Sciatic nerve (tissue), 2 donors: ENCODE measurements around the gene ADARB2. TPM values are rescaled to one million over a fixed set of nuclear protein-coding genes. Genes with fewer than 3 reads are reported as not detected.
A peak's percentile ranks its signal among the peaks of the same experiment; 100 is the strongest.

Source experiments
- ATAC-seq: fragments of 200-7000 bp; cut with Tn5 transposase; one replicate; pipeline ENCODE4 v1.9.1; 2020; ENCODE audit warnings: mild to moderate bottlenecking, moderate library complexity
- DNase-seq: peaks from one replicate; pipeline ENCODE4 v3.0.0-alpha.2; 2020; ENCODE audit warnings: low spot score
- intact Hi-C: fragments of 100-400 bp; cut with DNase I; formaldehyde crosslinking; loops from one replicate; pipeline ENCODE4 v1.14.2; 2022
- total RNA-seq: library from RNA; stranded (reverse); fragmentation: NEBNext Ultra II Directional; extraction: Animal tissue kit (Norgen Biotek cat#: 25700); gene quantifications from one replicate; pipeline ENCODE4 v1.2.1, GENCODE V29; 2021
- donor health status: DM: no; HTN: no; CAD: no.
- donor health status: DM: no; HTN: no; CAD: no.

The ADARB2 gene
- total RNA-seq, 1 donor from 2014 or later = 1.9 TPM

GRCh38 chr10:1316809-1317143 is 420.5 kb downstream of the ADARB2 start:
- DNase-seq (no peak), ATAC-seq (no peak)
- intact Hi-C loops = no loop called here

- intact Hi-C loops = no loop called here
- ATAC-seq (no peak), DNase-seq (no peak)
Observed at GRCh38 chr10:1316121-1316808, 421.1 kb downstream of the ADARB2 start.

GRCh38 chr10:1315178-1315577 is 422.1 kb downstream of the ADARB2 start:
- DNase-seq (no peak), ATAC-seq (no peak)
- intact Hi-C loops = no loop called here

- no peak for ATAC-seq
- intact Hi-C loops = no loop called here
- DNase-seq = no peak
Observed at GRCh38 chr10:1311726-1312125, 425.6 kb downstream of the ADARB2 start.

- intact Hi-C loops = no loop called here
- no peak for ATAC-seq
- no peak for DNase-seq
Observed at GRCh38 chr10:1310271-1310789, 427.0 kb downstream of the ADARB2 start.

- intact Hi-C loops = no loop called here
- ATAC-seq (peak; percentile 34), DNase-seq (no peak)
Observed at GRCh38 chr10:1309617-1310270, 427.6 kb downstream of the ADARB2 start.

- no peak for DNase-seq
- peak; percentile 39 for ATAC-seq
- intact Hi-C loops = no loop called here
Observed at GRCh38 chr10:1308962-1309616, 428.2 kb downstream of the ADARB2 start.

GRCh38 chr10:1308173-1308961 is 429.0 kb downstream of the ADARB2 start:
- intact Hi-C loops = no loop called here
- ATAC-seq (peak; percentile 53), DNase-seq (no peak)

- intact Hi-C loops = no loop called here
- ATAC-seq = no peak
- no peak for DNase-seq
Observed at GRCh38 chr10:1301143-1301542, 436.2 kb downstream of the ADARB2 start.

- intact Hi-C loops = no loop called here
- no peak for ATAC-seq
- DNase-seq = no peak
Observed at GRCh38 chr10:1300218-1300617, 437.1 kb downstream of the ADARB2 start.

- intact Hi-C loops = no loop called here
- DNase-seq = no peak
- peak; percentile 45 for ATAC-seq
Observed at GRCh38 chr10:1299041-1299726, 438.1 kb downstream of the ADARB2 start.

- intact Hi-C loops = no loop called here
Observed at GRCh38 chr10:1297566-1298301, 439.6 kb downstream of the ADARB2 start.

GRCh38 chr10:1295756-1296480 is 441.4 kb downstream of the ADARB2 start:
- DNase-seq (no peak), ATAC-seq (no peak)
- intact Hi-C loops = no loop called here

More at GRCh38 chr10:1297566-1298301, 439.6 kb downstream of the ADARB2 start:
- peak; percentile 36 for ATAC-seq
- no peak for DNase-seq

- intact Hi-C loops = no loop called here
- DNase-seq (no peak), ATAC-seq (no peak)
Observed at GRCh38 chr10:1294748-1295147, 442.6 kb downstream of the ADARB2 start.

GRCh38 chr10:1293636-1294435 is 443.5 kb downstream of the ADARB2 start:
- no peak for ATAC-seq
- peak; percentile 30 for DNase-seq
- intact Hi-C loops = no loop called here

GRCh38 chr10:1293157-1293556 is 444.2 kb downstream of the ADARB2 start:
- intact Hi-C loops = no loop called here
- peak; percentile 9 for ATAC-seq
- DNase-seq = no peak

- intact Hi-C loops = no loop called here
- no peak for DNase-seq
- ATAC-seq = peak; percentile 45
Observed at GRCh38 chr10:1292611-1293031, 444.7 kb downstream of the ADARB2 start.
